ENCODE results near the gene KCNQ1.

Gene KCNQ1

DNA sequence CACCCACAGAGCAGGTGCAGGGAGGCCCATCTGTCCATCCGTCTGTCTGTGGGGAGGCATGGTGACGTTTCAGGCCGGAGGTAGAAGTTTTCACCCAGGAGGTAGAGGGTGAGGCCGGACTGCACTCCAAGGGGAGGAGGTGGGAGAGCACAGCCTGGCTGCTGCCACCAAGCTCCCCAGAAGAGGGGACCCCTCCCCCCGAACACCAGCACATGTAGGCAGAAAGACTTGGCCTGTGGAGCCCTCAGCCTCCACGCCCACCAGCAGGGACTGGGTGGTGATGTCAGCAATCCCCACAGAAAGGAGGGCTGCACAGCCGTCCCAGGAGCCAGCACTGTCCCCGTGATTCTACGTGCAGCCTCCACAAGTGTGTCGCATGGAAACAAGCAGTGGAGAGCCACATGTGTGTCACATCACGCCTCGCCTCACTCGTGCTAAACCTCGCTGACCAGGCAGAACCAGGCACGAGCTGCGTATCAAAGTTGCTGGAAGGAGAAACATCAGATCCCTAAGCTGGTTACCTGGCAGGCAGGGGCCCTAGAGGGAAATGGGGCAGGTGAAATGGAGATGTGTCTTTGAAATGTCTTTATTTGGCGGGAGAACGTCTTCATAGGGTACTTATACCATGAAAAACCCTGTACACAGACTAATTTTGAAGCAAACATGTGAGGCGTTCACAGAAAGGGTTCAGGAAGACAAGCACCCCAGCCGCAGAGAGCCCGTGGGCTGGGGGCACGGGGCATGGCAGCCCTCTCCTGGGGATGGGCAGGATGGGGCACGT, 391.7 kb downstream of the KCNQ1 start:
- DNase-seq: no peak

GRCh38 chr11:2837096-2837601, 392.3 kb downstream of the KCNQ1 start:
- DNase-seq: no peak

DNA sequence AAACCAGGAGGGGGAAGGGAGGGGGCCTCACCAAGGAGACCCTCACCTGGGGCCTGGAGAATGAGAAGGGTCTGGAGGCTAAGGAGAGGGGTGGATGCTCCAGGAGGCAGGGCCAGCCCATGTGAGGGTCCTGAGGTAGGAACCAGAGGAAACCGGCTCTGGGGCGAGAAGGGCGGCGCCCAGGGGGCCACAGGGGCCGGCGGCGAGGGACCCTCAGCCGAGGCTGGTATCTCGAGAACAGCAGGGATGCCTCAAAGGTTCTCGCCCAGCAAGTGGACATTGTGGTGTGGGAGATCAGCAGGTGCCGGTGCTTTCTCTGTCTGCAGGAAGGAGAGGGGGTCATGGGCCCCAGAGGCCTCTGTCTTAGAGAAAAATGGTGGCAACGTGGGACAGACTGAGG, 392.8 kb downstream of the KCNQ1 start:
- DNase-seq: no peak

DNA sequence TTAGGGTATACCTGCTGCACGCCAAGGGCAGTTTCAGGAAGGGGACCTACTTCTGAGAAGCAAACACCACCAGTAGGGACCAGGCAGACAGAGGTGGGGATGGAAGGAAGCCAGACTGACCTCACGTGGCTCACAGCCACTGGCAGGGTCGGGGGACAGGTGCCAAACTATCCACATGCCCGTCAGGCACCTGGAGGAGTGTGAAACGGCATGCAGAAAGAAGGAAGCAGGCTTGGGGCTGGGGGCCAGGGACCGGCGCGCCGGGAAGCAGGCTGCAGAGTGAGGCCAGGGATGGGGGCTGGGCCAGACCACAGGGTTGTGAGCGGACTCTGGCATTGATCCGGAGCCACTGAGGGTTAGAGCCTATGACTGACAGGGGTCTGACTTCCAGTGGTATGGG, 393.3 kb downstream of the KCNQ1 start:
- no peak for DNase-seq

- DNase-seq: no peak
These were observed 394.0 kb downstream of the KCNQ1 start for GRCh38 chr11:2838676-2839294.

GRCh38 chr11:2839395-2839943, 394.7 kb downstream of the KCNQ1 start:
- no peak for DNase-seq

DNA sequence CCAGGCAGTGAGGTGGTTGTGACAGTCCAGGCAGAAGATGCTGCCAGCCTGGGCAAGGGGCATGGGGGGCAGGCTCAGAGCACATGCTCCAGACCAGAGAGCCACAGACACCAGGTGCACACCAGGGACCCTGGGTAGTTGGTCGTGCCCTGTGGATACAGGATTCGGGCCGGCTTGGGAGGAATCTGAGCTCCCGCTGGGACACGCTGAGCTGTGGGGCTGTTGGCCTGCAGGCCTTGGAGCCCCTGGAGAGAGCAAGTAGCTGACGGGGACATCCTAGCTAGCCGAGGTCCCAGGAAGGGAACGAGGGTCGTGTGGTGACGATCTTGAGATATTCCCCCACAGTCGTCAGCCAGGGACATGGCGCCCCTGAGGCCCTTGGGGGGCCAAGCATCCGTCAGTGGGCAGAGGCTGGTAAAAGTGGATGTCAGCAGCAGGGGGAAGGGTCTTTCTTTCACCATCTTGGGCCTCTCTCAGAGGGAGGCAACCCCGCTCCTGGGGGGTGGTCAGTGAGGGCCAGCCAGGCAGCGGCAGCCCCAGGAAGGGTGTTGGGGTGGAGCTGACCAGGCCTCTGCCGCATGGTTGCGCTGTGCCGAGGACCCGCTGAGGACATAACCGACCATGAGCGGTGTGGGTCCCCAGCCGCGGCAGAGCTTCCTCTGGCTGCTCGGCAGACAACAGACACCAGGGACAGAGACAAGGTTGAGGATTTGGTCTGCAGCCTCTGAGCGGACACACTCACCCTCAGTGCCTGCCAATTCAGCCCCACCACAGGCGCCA, 396.8 kb downstream of the KCNQ1 start:
- no peak for DNase-seq

GRCh38 chr11:2842876-2843275, 398.1 kb downstream of the KCNQ1 start:
- no peak for DNase-seq

DNA sequence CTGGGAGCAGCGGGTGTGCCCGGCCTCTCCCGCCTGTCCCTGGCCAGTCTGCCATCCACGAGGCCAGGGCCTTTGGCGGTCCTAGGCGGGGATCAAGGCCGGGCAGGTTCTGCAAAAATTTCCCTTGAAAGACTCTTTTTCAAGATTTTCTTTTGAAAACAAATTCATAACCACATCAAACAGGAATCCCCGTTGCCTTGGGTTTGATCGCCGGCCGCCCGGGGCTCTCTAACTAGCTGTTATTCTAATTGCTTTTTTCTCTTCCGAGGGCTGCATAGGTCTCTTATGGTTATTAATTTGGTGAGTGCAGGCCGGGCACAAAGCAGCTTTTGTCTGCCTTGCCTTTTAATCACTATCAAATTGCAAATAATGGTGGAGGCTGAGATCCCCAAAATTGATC, 398.7 kb downstream of the KCNQ1 start:
- DNase-seq: no peak

- no peak for DNase-seq
These were observed 399.5 kb downstream of the KCNQ1 start for GRCh38 chr11:2844116-2844842.

DNA sequence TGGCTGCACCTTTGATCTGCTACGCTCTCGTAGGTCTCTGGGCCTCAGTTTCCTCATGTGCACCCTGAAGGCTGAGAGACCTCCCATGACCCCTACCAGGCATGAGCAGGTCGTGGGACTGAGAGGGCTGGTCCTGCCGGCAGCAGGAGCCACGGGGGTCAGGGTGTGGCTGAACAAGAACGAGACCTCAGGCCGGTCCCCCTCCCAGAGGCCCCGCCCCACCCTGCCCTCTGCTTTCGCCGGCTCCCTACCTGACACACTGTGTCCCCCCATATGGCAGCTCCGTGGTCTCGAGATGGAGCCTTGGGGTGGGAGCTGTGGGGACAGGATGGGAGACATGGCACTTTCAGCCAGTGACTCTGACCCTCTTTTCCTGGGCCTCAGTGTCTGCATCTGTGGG, 400.2 kb downstream of the KCNQ1 start:
- DNase-seq: no peak

GRCh38 chr11:2846056-2846455, 401.2 kb downstream of the KCNQ1 start:
- no peak for DNase-seq

- DNase-seq: no peak
These were observed 401.7 kb downstream of the KCNQ1 start for GRCh38 chr11:2846470-2846869.

GRCh38 chr11:2847561-2847960, 402.8 kb downstream of the KCNQ1 start:
- DNase-seq: no peak

DNA sequence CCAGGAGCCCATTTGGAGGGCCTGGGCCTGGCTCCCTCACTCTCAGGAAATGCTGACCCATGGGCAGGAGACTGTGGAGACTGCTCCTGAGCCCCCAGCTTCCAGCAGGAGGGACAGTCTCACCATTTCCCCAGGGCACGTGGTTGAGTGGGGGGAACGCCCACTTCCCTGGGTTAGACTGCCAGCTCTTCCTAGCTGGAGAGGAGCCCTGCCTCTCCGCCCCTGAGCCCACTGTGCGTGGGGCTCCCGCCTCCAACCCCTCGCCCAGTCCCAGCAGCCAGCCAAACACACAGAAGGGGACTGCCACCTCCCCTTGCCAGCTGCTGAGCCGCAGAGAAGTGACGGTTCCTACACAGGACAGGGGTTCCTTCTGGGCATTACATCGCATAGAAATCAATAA, 403.7 kb downstream of the KCNQ1 start:
- no peak for DNase-seq

- no peak for DNase-seq
These were observed 405.4 kb downstream of the KCNQ1 start for GRCh38 chr11:2849994-2850770.

- DNase-seq: no peak
These were observed 408.6 kb downstream of the KCNQ1 start for GRCh38 chr11:2853401-2853800.

DNA sequence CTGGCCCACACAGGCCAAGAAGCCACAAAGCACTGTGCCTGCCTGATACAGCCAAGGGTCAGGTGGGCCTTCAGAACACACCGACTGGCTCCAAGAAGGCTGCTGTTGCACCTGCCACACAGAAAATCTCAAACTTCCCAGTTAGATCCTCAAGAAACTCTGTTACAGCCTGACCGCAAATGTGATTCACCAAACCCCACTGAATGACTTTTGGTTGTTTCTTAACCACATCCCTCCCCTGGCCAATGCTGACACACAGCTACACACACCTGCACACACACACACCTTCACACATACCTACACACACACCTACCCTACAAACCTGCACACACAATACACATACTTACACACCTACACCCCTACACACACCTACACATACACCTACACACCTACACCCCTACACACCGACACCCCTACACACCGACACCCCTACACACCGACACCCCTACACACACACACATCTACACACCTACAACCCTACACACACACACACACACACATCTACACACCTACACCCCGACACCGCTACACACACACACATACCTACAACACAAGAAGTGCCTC, 409.3 kb downstream of the KCNQ1 start:
- DNase-seq: no peak

GRCh38 chr11:2855162-2855561, 410.4 kb downstream of the KCNQ1 start:
- no peak for DNase-seq

GRCh38 chr11:2857276-2857675, 412.5 kb downstream of the KCNQ1 start:
- DNase-seq: no peak

DNA sequence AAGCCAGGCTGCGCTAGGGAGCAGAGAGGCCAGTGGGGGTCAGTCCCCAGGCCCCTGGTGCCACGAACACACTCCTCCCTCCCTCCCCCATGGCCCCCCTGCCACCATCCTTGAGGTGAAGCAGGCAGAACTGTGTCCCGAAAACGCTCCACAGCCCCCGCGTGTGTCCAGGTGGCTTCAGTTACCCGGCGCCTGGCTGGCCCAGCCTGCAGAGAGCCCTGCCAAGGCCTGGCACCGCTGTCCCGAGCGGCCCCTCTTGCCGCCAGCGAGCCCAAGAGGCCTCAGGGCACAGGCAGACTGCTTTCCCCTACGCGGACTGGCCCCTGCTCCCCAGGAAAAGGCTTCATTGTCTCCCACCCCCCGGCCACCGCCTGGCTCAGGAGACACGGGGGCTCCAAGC, 413.1 kb downstream of the KCNQ1 start:
- no peak for DNase-seq

Data from activated effector memory CD4-positive, alpha-beta T cell treated with Interleukin-2 at 50 U/mL for 16 hours (primary cell).